Peyer's patch (tissue), 4 donors: ENCODE data around the gene GGPS1. TPM values are rescaled to one million over a fixed set of nuclear protein-coding genes. Genes with fewer than 3 reads are reported as not detected.
"Not testable (repeated sequence)": the region's sequence is repeated elsewhere in the genome, so short reads cannot be mapped to it uniquely, and the experiment has no call there.

Experiments
- DNase-seq, 3 donors: peaks; one replicate each; pipeline ENCODE4 v3.0.0-alpha.2; 2017 to 2019
- H3K27ac ChIP-seq, 4 donors: fragments of 200-600 bp; sonication (generic); one replicate each; pipeline ENCODE4 v1.5.1; 2016 to 2019
- H3K27me3 ChIP-seq, 2 donors: fragments of 200-600 bp; sonication (generic); one replicate each; pipeline ENCODE4 v1.5.1; 2019
- H3K36me3 ChIP-seq, 3 donors: fragments of 200-600 bp; sonication (generic); one replicate each; pipeline ENCODE4 v1.5.1; 2016 to 2019
- H3K4me1 ChIP-seq, 4 donors: fragments of 200-600 bp; sonication (generic); one replicate each; pipeline ENCODE4 v1.5.1; 2016 to 2019
- H3K4me3 ChIP-seq, 4 donors: fragments of 200-600 bp; sonication (generic); 1 replicate in 3 of 4; 2 replicates in 1 of 4; pipeline ENCODE4 v1.5.1; 2016 to 2019; ENCODE audit warnings: mild to moderate bottlenecking in 1 of 4
- H3K9me3 ChIP-seq, 4 donors: fragments of 200-600 bp; sonication (generic); one replicate each; pipeline ENCODE4 v1.5.1; 2016 to 2019; ENCODE audit warnings: mild to moderate bottlenecking in 1 of 4
- POLR2A ChIP-seq, 2 donors: fragments of 450-650 bp; IDR thresholded peaks; one replicate each; pipeline ENCODE4 v1.5.1; 2017; ENCODE audit warnings: antibody characterized with exemption in 2 of 2, mild to moderate bottlenecking in 2 of 2, moderate library complexity in 2 of 2
- total RNA-seq, 4 donors: library from RNA; depleted of rRNA; stranded (reverse); fragments of >200 nt; gene quantifications; one replicate each; pipeline ENCODE4 v1.1.0, GENCODE V29; 2016
- TF ChIP-seq, protein P1 (sequence below), 6 experiments: fragments of 450-650 bp in 4 of 6; fragments of 200-600 bp in 2 of 6; sonication (generic) in 1 of 6; IDR thresholded peaks; one replicate each; pipeline ENCODE4 v1.5.1; 2017 to 2019; ENCODE audit warnings: antibody characterized with exemption in 6 of 6, mild to moderate bottlenecking in 3 of 6, moderate library complexity in 1 of 6

GGPS1 gene
- total RNA-seq, 4 donors from 2014 or later: 12.3 to 23.1 (median 18.5) TPM

DNA sequence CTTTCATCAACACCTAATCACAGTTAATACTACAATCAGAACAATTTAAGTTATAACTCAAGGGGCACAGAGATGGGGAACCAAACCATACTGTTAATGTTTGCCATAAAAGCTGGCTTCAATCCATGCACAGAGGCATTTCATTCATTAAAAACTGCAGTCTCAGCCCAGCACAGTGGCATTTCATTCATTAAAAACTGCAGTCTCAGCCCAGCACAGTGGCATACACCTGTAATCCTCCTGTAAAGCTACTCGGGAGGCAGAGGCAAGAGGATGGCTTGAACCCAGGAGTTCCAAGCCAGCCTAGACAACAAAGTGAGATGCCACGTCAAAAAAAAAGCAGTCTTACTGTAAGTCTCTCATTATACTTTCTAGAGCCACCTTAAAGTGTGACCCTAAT lies 29.6 kb upstream of the GGPS1 start:
- no peaks in the 10 kb centered on the region for H3K27me3 ChIP-seq
- DNase-seq: no peak
- peaks cover 0 to 21% (median 5%) of the 10 kb centered on the region in 4 donors for H3K4me1 ChIP-seq
- no peak for TF ChIP-seq POLR2A (IDR thresholded peaks at IDR 0.05)
- TF ChIP-seq, protein P1, sequence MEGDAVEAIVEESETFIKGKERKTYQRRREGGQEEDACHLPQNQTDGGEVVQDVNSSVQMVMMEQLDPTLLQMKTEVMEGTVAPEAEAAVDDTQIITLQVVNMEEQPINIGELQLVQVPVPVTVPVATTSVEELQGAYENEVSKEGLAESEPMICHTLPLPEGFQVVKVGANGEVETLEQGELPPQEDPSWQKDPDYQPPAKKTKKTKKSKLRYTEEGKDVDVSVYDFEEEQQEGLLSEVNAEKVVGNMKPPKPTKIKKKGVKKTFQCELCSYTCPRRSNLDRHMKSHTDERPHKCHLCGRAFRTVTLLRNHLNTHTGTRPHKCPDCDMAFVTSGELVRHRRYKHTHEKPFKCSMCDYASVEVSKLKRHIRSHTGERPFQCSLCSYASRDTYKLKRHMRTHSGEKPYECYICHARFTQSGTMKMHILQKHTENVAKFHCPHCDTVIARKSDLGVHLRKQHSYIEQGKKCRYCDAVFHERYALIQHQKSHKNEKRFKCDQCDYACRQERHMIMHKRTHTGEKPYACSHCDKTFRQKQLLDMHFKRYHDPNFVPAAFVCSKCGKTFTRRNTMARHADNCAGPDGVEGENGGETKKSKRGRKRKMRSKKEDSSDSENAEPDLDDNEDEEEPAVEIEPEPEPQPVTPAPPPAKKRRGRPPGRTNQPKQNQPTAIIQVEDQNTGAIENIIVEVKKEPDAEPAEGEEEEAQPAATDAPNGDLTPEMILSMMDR (IDR thresholded peaks at IDR 0.05): no peak
- H3K9me3 ChIP-seq: no peaks in the 10 kb centered on the region
- H3K4me3 ChIP-seq: no peak overlapping the region
- H3K27ac ChIP-seq: no peak overlapping the region
- H3K36me3 ChIP-seq: no peaks in the 10 kb centered on the region

DNA sequence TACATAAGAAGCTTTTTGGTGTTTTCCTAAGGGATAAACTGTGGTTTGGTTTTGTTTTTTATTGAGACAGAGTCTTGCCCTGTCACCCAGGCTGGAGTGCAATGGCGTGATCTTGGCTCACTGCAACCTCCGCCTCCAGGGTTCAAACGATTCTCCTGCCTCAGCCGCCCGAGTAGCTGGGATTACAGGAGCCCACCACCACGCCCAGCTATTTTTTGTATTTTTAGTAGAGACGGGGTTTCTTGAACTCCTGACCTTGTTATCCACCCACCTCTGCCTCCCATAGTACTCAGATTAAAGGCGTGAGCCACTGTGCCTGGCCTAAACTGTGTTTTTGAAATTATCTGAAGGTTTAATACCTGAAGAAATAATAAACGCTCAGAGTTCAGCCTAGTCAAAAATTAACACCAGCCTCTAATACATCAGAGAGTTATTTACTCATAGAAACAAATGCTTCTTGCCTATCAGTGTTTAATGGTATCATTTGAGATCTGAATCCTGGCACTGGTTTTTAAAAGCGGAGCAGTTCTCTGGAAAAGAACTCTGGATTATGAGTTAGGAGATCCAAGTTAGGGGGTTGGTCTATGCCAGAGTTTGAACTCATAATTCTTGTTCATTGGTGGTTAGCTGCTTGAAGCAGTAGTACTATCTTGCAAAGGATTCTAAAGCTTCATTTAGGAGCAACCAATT lies 29.1 kb upstream of the GGPS1 start:
- DNase-seq: no peak
- Histone ChIP-seq H3K4me1 (peaks cover 0 to 21% (median 5%) of the 10 kb centered on the region in 4 donors), H3K27ac (no peak overlapping the region), H3K27me3 (no peaks in the 10 kb centered on the region), H3K36me3 (no peaks in the 10 kb centered on the region), H3K4me3 (no peak overlapping the region), H3K9me3 (no peaks in the 10 kb centered on the region)
- TF ChIP-seq POLR2A (IDR thresholded peaks at IDR 0.05): no peak
- TF ChIP-seq, protein P1 (IDR thresholded peaks at IDR 0.05): no peak

DNA sequence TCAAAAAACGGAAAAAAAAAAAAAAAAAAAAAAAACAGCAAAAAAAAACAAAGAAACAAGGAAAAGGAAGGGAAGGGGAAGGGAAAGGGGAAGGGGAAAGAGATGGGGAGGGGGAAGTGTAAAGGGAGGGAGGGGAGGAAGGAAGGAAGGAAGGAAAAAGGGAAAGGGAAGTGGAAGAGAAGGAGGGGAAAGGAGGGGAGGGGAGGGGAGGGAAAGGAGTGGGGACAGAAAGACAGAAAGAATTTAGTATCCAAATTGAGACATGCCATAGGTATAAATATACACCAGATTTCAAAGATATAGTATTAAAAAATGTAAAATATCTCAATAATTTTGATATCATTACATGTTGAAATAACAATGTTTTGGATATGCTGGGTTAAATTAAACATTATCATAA lies 26.2 kb upstream of the GGPS1 start:
- Histone ChIP-seq H3K27me3 (no peaks in the 10 kb centered on the region), H3K36me3 (no peaks in the 10 kb centered on the region), H3K4me3 (no peak overlapping the region), H3K4me1 (peaks cover 0 to 39% (median 5%) of the 10 kb centered on the region in 4 donors), H3K27ac (no peak overlapping the region), H3K9me3 (no peaks in the 10 kb centered on the region)
- DNase-seq: no peak
- no peak for TF ChIP-seq POLR2A (IDR thresholded peaks at IDR 0.05)
- TF ChIP-seq, protein P1 (IDR thresholded peaks at IDR 0.05): no peak

DNA sequence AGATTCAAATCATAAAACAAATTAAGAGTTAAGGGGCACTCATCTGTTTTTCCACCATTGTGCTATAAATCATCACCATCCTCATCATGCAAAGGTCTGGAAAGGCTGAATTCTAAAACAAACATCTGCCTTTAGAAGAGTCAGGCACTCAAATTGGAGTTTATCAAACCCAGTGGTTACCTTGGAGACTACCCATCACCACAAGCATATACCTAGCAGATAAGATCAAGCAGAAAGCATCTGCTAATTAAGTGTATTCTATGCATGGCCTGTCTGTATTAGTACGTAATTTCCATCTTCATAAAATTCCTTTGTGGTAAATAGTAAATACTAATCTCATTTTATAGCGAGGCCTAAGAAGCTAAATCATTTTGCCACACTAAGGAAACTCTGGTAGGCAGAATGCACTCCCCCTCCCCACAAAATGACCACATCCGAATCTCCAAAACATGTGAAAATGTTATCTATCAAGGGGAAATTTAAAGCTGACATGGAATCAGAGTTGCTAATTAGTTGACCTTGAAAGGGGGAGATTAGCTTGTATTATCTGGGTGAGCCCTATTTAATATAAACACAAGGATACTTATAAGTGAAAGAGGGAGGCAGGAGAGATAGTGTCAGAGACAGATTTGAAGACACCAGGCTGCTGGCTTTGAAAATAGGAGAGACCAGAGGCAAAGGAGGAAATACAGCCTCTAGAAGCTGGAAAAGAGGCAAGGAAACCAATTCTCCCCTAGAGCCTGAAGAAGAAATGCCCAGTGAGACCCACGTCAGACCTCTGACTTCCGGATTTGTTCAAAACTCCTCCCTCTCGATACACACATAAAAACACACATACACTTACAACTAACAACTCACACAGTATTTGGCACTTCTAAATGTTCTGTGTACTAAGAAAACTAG lies 23.6 kb upstream of the GGPS1 start:
- H3K27me3 ChIP-seq: no peaks in the 10 kb centered on the region
- no peaks in the 10 kb centered on the region for H3K36me3 ChIP-seq
- no peak for DNase-seq
- no peak overlapping the region for H3K4me3 ChIP-seq
- H3K27ac ChIP-seq: peak overlapping the region in 3 of 4 donors; percentile 4 to 25 (median 14)
- H3K4me1 ChIP-seq: peaks cover 0 to 23% (median under 1%) of the 10 kb centered on the region in 4 donors
- H3K9me3 ChIP-seq: no peaks in the 10 kb centered on the region
- no peak for TF ChIP-seq POLR2A (IDR thresholded peaks at IDR 0.05)
- TF ChIP-seq, protein P1 (IDR thresholded peaks at IDR 0.05): no peak

DNA sequence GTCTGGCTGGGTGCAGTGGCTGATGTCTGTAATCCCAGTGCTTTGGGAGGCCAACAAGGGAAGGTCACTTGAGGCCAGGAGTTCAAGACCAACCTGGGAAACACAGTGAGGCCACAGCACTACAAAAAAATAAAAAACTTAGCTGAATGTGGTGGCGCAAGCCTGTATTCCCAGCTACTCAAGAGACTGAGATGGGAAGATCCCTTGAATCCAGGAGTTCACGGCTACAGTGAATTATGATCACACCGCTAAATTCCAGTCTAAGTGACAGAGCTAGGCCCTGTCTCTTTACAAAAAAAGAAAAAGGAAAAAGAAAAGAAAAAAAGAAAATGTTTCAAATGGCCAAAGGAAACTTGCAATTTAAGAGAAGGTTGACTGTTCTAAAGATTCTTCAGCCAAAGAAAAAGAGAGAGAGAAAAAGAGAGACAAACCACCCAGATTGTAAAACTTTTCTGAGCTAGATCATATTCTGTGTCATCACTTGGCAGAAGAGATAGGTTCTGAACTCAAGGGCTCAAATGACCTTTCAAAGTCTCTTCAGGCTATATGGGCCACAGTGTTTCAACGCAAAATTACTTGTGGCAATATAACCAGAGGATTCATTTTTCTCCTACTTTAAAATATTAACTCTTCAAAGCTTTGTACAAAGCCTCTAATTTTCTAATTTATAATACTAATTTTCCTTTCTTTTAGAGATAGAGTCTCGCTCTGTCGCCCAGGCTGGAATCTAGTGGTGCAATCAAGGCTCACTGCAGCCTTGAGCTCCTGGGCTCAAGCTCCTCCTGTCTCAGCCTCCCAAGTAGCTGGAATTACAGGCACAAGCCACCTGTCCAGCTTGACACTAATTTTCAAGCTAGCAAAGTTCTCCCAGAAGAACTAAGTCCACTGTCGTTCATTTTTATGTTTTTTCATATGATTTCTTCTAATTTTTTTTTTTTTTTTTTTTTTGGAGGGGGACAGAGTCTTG lies 20.9 kb upstream of the GGPS1 start:
- peaks cover 0 to 3% (median 0%) of the 10 kb centered on the region in 3 donors for H3K36me3 ChIP-seq
- TF ChIP-seq, protein P1 (IDR thresholded peaks at IDR 0.05): no peak
- TF ChIP-seq POLR2A (IDR thresholded peaks at IDR 0.05): no peak
- H3K9me3 ChIP-seq: no peaks in the 10 kb centered on the region
- H3K4me1 ChIP-seq: peaks cover 0 to 18% (median 0%) of the 10 kb centered on the region in 4 donors
- H3K27me3 ChIP-seq: no peaks in the 10 kb centered on the region
- no peak overlapping the region for H3K4me3 ChIP-seq
- no peak overlapping the region for H3K27ac ChIP-seq
- DNase-seq: no peak

DNA sequence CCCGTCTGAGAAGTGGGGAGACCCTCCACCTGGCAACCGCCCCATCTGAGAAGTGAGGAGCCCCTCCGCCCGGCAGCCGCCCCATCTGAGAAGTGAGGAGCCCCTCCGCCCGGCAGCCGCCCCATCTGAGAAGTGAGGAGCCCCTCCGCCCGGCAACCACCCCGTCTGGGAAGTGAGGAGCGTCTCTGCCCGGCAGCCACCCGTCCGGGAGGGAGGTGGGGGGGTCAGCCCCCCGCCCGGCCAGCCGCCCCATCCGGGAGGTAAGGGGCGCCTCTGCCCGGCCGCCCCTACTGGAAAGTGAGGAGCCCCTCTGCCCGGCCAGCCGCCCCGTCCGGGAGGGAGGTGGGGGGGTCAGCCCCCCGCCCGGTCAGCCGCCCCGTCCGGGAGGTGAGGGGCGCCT lies 19.2 kb upstream of the GGPS1 start:
- not testable (repeated sequence) for DNase-seq, H3K27me3 ChIP-seq, H3K4me3 ChIP-seq, H3K36me3 ChIP-seq, H3K27ac ChIP-seq, H3K9me3 ChIP-seq
- H3K4me1 ChIP-seq: peaks cover 0 to 34% (median 1%) of the 10 kb centered on the region in 4 donors
